Measurements from ENCODE around the gene STEAP3.

DNA sequence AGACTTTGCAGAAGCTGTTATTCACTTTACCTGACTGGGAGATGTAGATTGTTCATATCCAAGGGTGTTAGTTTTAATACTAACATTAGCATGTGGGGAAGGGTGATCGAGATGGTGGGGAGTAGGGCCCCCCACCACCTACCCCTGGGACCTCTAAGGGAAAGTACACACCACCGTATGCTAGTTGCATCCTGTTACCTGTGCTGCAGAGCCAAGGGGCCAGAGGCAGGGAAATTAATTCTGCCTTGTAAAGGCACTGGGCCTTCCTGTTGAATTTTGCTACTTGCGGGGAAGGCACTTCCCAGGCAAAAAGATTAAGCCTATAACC lies 9.0 kb downstream of the STEAP3 start:
- TF ChIP-seq, protein P1, sequence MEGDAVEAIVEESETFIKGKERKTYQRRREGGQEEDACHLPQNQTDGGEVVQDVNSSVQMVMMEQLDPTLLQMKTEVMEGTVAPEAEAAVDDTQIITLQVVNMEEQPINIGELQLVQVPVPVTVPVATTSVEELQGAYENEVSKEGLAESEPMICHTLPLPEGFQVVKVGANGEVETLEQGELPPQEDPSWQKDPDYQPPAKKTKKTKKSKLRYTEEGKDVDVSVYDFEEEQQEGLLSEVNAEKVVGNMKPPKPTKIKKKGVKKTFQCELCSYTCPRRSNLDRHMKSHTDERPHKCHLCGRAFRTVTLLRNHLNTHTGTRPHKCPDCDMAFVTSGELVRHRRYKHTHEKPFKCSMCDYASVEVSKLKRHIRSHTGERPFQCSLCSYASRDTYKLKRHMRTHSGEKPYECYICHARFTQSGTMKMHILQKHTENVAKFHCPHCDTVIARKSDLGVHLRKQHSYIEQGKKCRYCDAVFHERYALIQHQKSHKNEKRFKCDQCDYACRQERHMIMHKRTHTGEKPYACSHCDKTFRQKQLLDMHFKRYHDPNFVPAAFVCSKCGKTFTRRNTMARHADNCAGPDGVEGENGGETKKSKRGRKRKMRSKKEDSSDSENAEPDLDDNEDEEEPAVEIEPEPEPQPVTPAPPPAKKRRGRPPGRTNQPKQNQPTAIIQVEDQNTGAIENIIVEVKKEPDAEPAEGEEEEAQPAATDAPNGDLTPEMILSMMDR (IDR thresholded peaks at IDR 0.05; ENCODE audit: poor library complexity, severe bottlenecking) = no peak
- TF ChIP-seq POLR2AphosphoS5 (IDR thresholded peaks at IDR 0.05) (no peak), EZH2 (IDR thresholded peaks at IDR 0.05; ENCODE audit: borderline replicate concordance, insufficient read depth, low read length, poor library complexity, severe bottlenecking) (no peak)
